Diencephalon (tissue), 1 donor: ENCODE data around the gene DAP3. TPM values are rescaled to one million over a fixed set of nuclear protein-coding genes. Genes with fewer than 3 reads are reported as not detected.

Source experiments
- total RNA-seq: library from RNA; depleted of rRNA; stranded (reverse); fragments of >200 nt; gene quantifications from one replicate; pipeline ENCODE4 v1.2.3, GENCODE V29; 2014

The DAP3 gene
- total RNA-seq, result 58.8 TPM

GRCh38 chr1:155689081-155689607, at the start of gene DAP3:
Gene DAP3 (plus strand): TSS chr1:155689091. CDS start chr1:155709780, 20,689 bp downstream.

GRCh38 chr1:155688324-155689080, 389 bp upstream of the DAP3 start, which contains the start of gene YY1AP1:
Gene YY1AP1 (minus strand): TSS chr1:155688774. CDS start chr1:155680436, 8,338 bp downstream.

Other genes with a start within 250 kb of the DAP3 start
- gene ASH1L, start 126.3 kb upstream of the DAP3 start, total RNA-seq, result 65.0 TPM
- 34.4 TPM for gene MSTO1, start 78.9 kb upstream of the DAP3 start, total RNA-seq
- 496 TPM for gene YY1AP1, start 317 bp upstream of the DAP3 start, total RNA-seq
- gene GON4L, start 168.1 kb downstream of the DAP3 start, total RNA-seq, result 47.7 TPM
- 260 TPM for gene SYT11, start 170.5 kb downstream of the DAP3 start, total RNA-seq
- 37.4 TPM for gene RIT1, start 222.3 kb downstream of the DAP3 start, total RNA-seq
- 33.4 TPM for gene KHDC4, start 245.3 kb downstream of the DAP3 start, total RNA-seq